GM12892 (cell line): Measurements from ENCODE around the gene KIF26A. TPM values are rescaled to one million over a fixed set of nuclear protein-coding genes. Genes with fewer than 3 reads are reported as not detected.

Experiments used
- DNase-seq: peaks from one replicate; pipeline ENCODE4 v3.0.0; 2011; ENCODE audit not compliant: insufficient read length
- FAIRE-seq: peaks from 2 replicates; lab custom pipeline; 2011; peaks lifted over from hg19 to GRCh38; lab: Jason Lieb, UNC
- POLR2A ChIP-seq: IDR thresholded peaks from 2 replicates; pipeline ENCODE4 v1.6.1; 2011; ENCODE audit warnings: low read depth, low read length, control low read depth
- POLR2AphosphoS5 ChIP-seq: IDR thresholded peaks from 2 replicates; pipeline ENCODE4 v1.6.1; 2011; ENCODE audit warnings: low read depth, low read length, control low read depth
- TAF1 ChIP-seq: IDR thresholded peaks from 2 replicates; pipeline ENCODE4 v1.6.1; 2011; ENCODE audit warnings: low read depth, mild to moderate bottlenecking, control low read depth, low read length, borderline replicate concordance
- polyA plus RNA-seq: library from polyadenylated mRNA; unstranded; fragments of >200 nt; gene quantifications from one replicate; pipeline ENCODE4 v1.2.1, GENCODE V29; 2012; ENCODE audit warnings: missing spikeins, inconsistent platforms; ENCODE audit not compliant: missing spikeins

Gene KIF26A
- polyA plus RNA-seq, result not detected

DNA sequence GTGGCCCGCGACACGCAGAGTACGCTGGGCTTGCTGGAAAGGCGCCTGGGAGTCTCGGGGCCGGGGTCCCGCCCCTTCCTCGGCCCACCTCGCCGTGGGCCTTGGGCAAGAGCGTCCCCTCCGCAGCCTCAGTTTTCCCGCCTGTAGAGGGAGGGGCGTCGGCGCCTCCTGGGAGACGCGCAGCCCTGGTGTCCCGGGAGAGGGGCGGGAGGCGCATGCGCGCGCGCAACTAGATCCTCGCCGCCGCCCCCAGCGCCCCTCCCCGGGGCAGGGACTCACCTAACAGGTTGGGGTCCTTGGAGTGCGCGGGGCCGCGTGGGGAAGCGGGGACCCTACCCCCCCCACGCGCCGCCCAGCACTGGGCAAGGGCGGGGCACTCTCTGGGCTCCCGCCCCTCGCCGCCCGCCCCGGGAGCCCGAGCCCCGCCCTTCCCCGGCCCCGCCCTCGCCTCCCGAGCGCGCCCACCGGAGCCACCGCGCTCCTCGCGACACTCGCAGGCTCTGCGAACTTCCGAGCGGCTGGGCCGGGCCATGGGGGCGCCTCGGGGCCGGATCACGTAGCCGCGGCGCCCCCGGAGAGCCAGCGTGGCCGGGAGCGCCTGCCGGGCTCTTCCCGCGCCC lies at the start of gene KIF26A:
Gene KIF26A (plus strand): TSS at position 490 of the 620 bp plus-strand sequence. CDS start 136 bp downstream, outside the sequence.
- DNase-seq (no peak), FAIRE-seq (no peak)
- TF ChIP-seq POLR2AphosphoS5 (no peak), TAF1 (no peak), POLR2A (no peak)

GRCh38 chr14:104090071-104090748 lies 48.2 kb upstream of the KIF26A start:
- TF ChIP-seq POLR2A, result no peak
- no peak for TF ChIP-seq POLR2AphosphoS5
- TF ChIP-seq TAF1, result no peak
- DNase-seq (no peak), FAIRE-seq (no peak)

DNA sequence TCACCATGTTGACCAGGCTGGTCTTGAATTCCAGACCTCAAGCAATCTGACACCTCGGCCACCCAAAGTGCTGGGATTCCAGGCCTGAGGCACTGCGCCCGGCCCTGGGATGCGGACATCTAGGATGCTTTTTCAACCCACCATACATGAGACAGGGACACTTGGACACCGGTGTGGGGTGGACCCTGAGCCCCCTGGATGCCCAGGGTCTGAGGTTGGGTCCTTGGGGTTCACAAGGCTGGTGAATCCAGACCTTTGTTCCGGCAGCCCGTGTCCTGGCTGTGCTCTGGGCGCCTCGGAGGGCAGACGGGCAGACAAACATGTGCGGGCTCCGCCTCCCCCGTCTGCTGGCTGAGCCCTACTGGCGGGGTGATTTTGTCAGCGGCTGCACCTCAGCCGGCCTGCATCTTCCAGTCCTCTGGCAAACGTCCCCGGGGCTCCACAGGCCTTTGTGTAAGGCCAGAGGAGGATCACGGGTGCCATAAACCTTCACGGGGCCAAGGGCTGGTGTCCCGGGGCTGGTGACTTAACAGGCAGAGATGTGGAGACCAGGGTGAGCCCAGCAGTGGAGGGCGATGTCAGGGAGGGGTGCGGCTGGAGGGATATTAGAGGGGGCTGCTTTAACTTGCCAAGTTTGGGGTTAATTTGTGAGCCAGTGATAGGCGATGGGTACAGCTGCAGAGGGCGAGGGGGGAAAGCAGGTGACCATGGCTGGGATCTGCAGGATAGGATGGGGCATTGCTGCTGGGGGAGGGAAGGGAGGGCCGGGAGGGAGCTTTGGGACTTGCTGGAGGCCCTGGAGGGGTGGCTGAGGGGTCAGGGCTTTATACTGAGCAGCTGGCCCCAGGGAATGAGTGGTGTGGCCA lies 47.1 kb upstream of the KIF26A start:
- TF ChIP-seq POLR2A, result no peak
- TF ChIP-seq TAF1, result no peak
- TF ChIP-seq POLR2AphosphoS5, result no peak
- DNase-seq (no peak), FAIRE-seq (no peak)

DNA sequence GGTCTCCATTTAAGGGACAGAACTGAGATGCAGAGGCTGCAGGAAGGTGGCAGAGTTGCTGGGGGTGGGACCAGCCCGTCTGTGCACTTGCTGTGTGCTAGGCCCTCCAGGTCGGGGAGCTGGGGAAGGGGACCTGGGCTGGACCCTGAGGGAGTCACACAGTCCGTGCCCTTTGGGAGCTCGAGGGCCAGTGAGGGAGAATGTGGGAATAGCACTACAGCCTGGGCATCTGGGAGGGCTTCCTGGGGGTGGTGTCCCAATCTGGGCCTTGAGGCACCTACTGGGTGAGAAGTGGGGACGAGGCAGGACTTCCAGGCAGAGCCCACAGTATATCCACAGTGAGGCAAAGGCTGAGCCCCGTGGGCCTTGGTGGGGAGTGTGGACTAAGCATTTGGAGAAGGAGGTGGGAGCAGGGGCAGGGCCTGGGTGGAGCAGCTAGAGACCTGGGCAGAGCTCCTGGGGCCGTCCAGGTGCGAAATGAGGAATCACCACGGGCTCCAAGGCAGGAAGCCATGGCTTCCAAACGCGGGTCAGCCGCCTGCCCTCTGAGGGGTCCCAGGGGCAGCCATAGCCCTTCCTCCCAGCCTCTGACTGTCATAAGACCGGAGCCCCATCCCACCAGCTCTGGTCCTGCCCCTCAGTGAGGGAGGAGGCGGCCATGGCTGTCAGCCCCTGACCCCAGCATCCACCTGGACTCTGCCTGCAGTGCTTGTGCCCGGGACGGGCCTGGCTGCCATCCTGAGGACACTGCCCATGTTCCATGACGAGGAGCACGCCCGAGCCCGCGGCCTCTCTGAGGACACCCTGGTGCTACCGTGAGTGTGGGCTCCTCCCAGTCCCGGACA lies 46.2 kb upstream of the KIF26A start:
- no peak for FAIRE-seq
- TF ChIP-seq POLR2AphosphoS5 (no peak), POLR2A (no peak), TAF1 (no peak)
- no peak for DNase-seq

GRCh38 chr14:104092931-104093365 lies 45.4 kb upstream of the KIF26A start:
- no peak for DNase-seq
- no peak for FAIRE-seq
- TF ChIP-seq TAF1 (no peak), POLR2AphosphoS5 (no peak), POLR2A (no peak)

- no peak for TF ChIP-seq POLR2A
- no peak for FAIRE-seq
- DNase-seq, result no peak
Observed at GRCh38 chr14:104093366-104094055, 44.9 kb upstream of the KIF26A start.

DNA sequence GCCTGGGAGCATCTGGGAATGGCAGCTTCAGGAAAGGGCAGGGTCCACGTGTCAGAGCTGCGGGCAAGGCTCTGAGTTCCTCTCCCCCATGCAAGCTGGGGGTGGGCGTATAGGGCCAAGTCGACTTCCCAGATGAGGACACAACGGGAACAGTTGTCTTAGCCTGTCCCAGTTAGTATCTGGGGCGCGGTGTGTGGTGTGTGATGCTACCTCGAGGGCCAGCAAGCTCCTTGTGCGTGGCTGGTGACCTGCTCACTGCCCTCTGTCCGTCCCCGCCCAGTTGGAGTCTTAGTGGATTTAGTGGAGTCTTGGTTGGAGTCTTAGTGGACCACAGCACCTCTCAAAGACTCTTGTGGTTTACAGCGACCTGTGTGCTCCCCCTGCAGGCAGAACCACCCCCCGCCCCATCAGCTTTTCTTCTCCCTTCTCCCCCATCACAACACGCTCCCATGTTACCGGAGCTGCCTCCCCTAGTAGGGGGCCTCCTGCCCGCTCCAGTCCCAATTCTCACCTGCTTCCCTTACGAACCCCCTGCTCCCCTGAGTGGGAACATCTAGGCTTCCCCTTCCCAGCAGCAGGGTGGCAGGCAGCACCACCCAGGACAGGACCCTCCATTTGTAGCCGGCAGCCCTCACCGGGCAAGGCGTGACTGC lies 44.2 kb upstream of the KIF26A start:
- TF ChIP-seq POLR2AphosphoS5 (no peak), TAF1 (no peak), POLR2A (no peak)
- no peak for FAIRE-seq
- DNase-seq, result no peak

DNA sequence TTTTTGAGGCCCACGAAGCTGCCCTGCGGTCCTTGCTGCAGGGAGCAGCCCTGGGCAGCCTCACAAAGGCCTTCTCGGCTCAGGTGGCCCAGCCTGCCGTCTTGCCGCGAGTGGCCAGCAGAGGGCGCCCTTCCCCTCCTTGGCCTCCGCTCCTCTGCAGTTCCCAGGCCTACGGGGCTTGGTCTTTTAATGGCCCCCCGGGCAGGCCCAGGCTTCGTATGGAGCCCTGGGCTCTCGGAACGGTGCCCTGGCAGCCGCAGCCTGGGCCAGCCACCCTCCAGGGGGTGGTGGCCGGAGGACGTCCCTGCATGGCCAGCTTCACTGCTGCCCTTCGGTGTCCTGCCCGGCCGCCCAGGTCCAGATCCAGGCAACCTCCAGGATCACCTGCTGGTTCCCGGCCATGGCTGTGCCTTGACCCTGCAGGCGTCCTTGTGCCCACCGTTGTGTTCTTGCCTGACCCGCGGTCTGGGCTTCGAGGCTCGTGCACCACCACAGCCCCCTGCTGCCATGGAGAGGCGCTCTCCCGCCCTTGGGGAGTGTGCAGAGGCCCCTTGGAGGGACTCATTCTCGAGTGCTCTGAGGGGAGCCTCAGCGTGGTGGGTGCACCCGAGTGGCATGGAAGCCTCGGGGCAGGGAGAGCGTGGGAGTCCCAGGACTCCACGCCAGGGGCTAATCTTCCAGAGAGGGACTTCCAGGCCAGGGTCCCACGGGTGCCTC lies 43.5 kb upstream of the KIF26A start:
- FAIRE-seq (peak; percentile 61), DNase-seq (peak; percentile 90)
- TF ChIP-seq POLR2AphosphoS5 (no peak), TAF1 (no peak)

GRCh38 chr14:104095426-104096310 lies 42.7 kb upstream of the KIF26A start:
- TF ChIP-seq POLR2AphosphoS5, result no peak
- no peak for TF ChIP-seq POLR2A
- no peak for TF ChIP-seq TAF1
- no peak for DNase-seq
- no peak for FAIRE-seq
